Neuronal stem cell (in vitro differentiated cells): ENCODE results near the gene CLEC10A.
"Not testable (repeated sequence)": the region's sequence is repeated elsewhere in the genome, so short reads cannot be mapped to it uniquely, and the experiment has no call there.

Experiments
- DNase-seq: peaks from one replicate; pipeline ENCODE4 v3.0.0-alpha.2; 2013; ENCODE audit warnings: low spot score
- H2AFZ ChIP-seq: one replicate; pipeline ENCODE4 v1.6.1; 2013; ENCODE audit warnings: mild to moderate bottlenecking, low read length, inconsistent platforms
- H2AK5ac ChIP-seq: 2 replicates; pipeline ENCODE4 v1.6.1; 2013; ENCODE audit warnings: low read depth, mild to moderate bottlenecking, inconsistent platforms, low read length, moderate library complexity, mixed read lengths
- H2BK120ac ChIP-seq: 2 replicates; pipeline ENCODE4 v1.6.1; 2013; ENCODE audit warnings: low read depth, mild to moderate bottlenecking, inconsistent platforms, low read length, moderate library complexity, mixed read lengths
- H2BK12ac ChIP-seq: one replicate; pipeline ENCODE4 v1.6.1; 2013; ENCODE audit warnings: low read length, inconsistent platforms
- H2BK15ac ChIP-seq: 2 replicates; pipeline ENCODE4 v1.6.1; 2013; ENCODE audit warnings: mild to moderate bottlenecking, low read length, inconsistent platforms, mixed read lengths
- H2BK5ac ChIP-seq: one replicate; pipeline ENCODE4 v1.6.1; 2013; ENCODE audit warnings: inconsistent platforms, mild to moderate bottlenecking, low read length, moderate library complexity
- H3K14ac ChIP-seq: one replicate; pipeline ENCODE4 v1.6.1; 2013; ENCODE audit warnings: low read length, inconsistent platforms
- H3K18ac ChIP-seq: 2 replicates; pipeline ENCODE4 v1.6.1; 2013; ENCODE audit warnings: low read length, inconsistent platforms
- H3K23ac ChIP-seq: 2 replicates; pipeline ENCODE4 v1.6.1; 2013; ENCODE audit warnings: low read depth, mild to moderate bottlenecking, mixed read lengths, low read length, inconsistent platforms; ENCODE audit not compliant: poor library complexity
- H3K27ac ChIP-seq: replicated peaks from 3 replicates; pipeline ENCODE4 v1.5.1; 2013; ENCODE audit warnings: low read length, inconsistent platforms
- H3K27me3 ChIP-seq, 3 experiments: 2 replicates each; pipeline ENCODE4 v1.6.1; 2013; ENCODE audit warnings: low read length in 3 of 3, mild to moderate bottlenecking in 2 of 3, inconsistent platforms in 1 of 3, low read depth in 1 of 3, mixed read lengths in 1 of 3, moderate library complexity in 1 of 3; ENCODE audit not compliant: control insufficient read depth in 3 of 3, insufficient read depth in 3 of 3
- H3K36me3 ChIP-seq, 2 donors: replicated peaks in 1 of 2; 2 replicates each; pipeline ENCODE4 v1.6.1; 2013; ENCODE audit warnings: low read length in 2 of 2; ENCODE audit not compliant: control insufficient read depth in 2 of 2, insufficient read depth in 2 of 2
- H3K4ac ChIP-seq: 2 replicates; pipeline ENCODE4 v1.6.1; 2013; ENCODE audit warnings: inconsistent platforms, mild to moderate bottlenecking, low read length, moderate library complexity
- H3K4me1 ChIP-seq, 2 donors: 1 replicate in 1 of 2; 2 replicates in 1 of 2; pipeline ENCODE4 v1.6.1; 2013; ENCODE audit warnings: low read length in 2 of 2, low read depth in 1 of 2; ENCODE audit not compliant: control insufficient read depth in 2 of 2, insufficient read depth in 1 of 2
- H3K4me2 ChIP-seq: one replicate; pipeline ENCODE4 v1.6.1; 2013; ENCODE audit warnings: mild to moderate bottlenecking, low read length, inconsistent platforms; ENCODE audit not compliant: insufficient read depth, poor library complexity, severe bottlenecking
- H3K4me3 ChIP-seq, 2 donors: 2 replicates each; pipeline ENCODE4 v1.5.1; 2013; ENCODE audit warnings: low read length in 2 of 2, mild to moderate bottlenecking in 2 of 2, inconsistent platforms in 1 of 2, moderate library complexity in 1 of 2
- H3K79me1 ChIP-seq: one replicate; pipeline ENCODE4 v1.6.1; 2013; ENCODE audit warnings: low read depth, mild to moderate bottlenecking, inconsistent platforms, low read length, moderate library complexity
- H3K9ac ChIP-seq: one replicate; pipeline ENCODE4 v1.6.1; 2013; ENCODE audit warnings: mild to moderate bottlenecking, low read depth, low read length, inconsistent platforms; ENCODE audit not compliant: poor library complexity
- H3K9me3 ChIP-seq, 2 donors: replicated peaks in 1 of 2; 2 replicates each; pipeline versions ENCODE3 to v1.6.1; 2013; ENCODE audit warnings: low read length in 2 of 2, mild to moderate bottlenecking in 2 of 2, inconsistent platforms in 1 of 2, low read depth in 1 of 2, mixed read lengths in 1 of 2, moderate library complexity in 1 of 2; ENCODE audit not compliant: control insufficient read depth in 2 of 2, insufficient read depth in 1 of 2
- H4K8ac ChIP-seq: one replicate; pipeline ENCODE4 v1.6.1; 2013; ENCODE audit warnings: low read depth, mild to moderate bottlenecking, inconsistent platforms, low read length, moderate library complexity
- H4K91ac ChIP-seq: one replicate; pipeline ENCODE4 v1.6.1; 2013; ENCODE audit warnings: low read length, low read depth, mild to moderate bottlenecking, inconsistent platforms; ENCODE audit not compliant: poor library complexity
- WGBS, 2 donors: extraction: QIAGEN DNeasy Blood & Tissue Kit; methylation state at CpG; one replicate each; pipeline ENCODE4 v1.1.7; 2013; ENCODE audit warnings: missing lambda C conversion rate in 2 of 2, mixed read lengths in 1 of 2; ENCODE audit not compliant: insufficient read length in 2 of 2, insufficient replicate concordance in 1 of 2; ENCODE audit errors: extremely low coverage in 2 of 2; 5-methylcytosine and 5-hydroxymethylcytosine counted together

The CLEC10A gene

GRCh38 chr17:7058831-7059447, 21.1 kb downstream of the CLEC10A start:
- H2BK120ac ChIP-seq: no peak overlapping the region
- peaks cover 5 to 14% of the 10 kb centered on the region in 2 donors for H3K4me1 ChIP-seq
- H3K4me2 ChIP-seq: no peak overlapping the region
- peaks cover 0 to 3% (median 0%) of the 10 kb centered on the region in 3 experiments for H3K27me3 ChIP-seq
- no peak overlapping the region for H2BK5ac ChIP-seq
- H3K18ac ChIP-seq: no peak overlapping the region
- H3K9me3 ChIP-seq: no peaks in the 10 kb centered on the region
- no peak overlapping the region for H3K14ac ChIP-seq
- H3K4me3 ChIP-seq: no peak overlapping the region
- no peaks in the 10 kb centered on the region for H3K36me3 ChIP-seq
- no peak overlapping the region for H3K4ac ChIP-seq
- H2BK12ac ChIP-seq: no peak overlapping the region
- no peak overlapping the region for H2AFZ ChIP-seq
- no peak overlapping the region for H3K9ac ChIP-seq
- H4K8ac ChIP-seq: no peak overlapping the region
- no CpG with 5 or more reads among the region's 7 CpGs for WGBS, 2 donors
- no peak for DNase-seq
- H4K91ac ChIP-seq: no peak overlapping the region
- H3K79me1 ChIP-seq: no peaks in the 10 kb centered on the region
- no peak overlapping the region for H3K23ac ChIP-seq
- no peak overlapping the region for H2AK5ac ChIP-seq
- H3K27ac ChIP-seq: no peak overlapping the region
- no peak overlapping the region for H2BK15ac ChIP-seq

DNA sequence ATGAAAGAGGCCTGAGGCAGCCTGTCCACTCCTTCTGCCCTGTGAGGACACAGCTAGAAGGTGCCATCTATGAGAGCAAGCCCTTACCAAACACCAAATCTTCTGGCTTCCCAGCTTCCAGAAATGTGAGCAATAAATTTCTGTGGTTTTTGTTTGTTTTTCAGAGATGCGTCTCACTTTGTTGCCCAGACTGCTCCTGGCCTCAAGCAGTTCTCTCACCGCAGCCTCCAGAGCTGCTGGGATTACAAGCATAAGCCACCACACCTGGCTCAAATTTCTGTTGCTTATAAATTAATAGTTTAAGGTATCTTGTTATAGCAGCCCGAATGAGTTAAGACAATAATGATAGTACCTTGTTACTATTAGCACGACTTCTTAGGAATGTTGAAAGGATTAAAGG, 23.7 kb downstream of the CLEC10A start:
- no peaks in the 10 kb centered on the region for H3K9me3 ChIP-seq
- no peak overlapping the region for H3K9ac ChIP-seq
- no peak overlapping the region for H2BK15ac ChIP-seq
- H4K91ac ChIP-seq: no peak overlapping the region
- no peak overlapping the region for H4K8ac ChIP-seq
- no peak overlapping the region for H3K18ac ChIP-seq
- WGBS, 2 donors: no CpG with 5 or more reads among the region's 4 CpGs
- no peak for DNase-seq
- H2AK5ac ChIP-seq: no peak overlapping the region
- no peak overlapping the region for H3K27ac ChIP-seq
- no peak overlapping the region for H3K14ac ChIP-seq
- peaks cover 0 to 12% (median 0%) of the 10 kb centered on the region in 3 experiments for H3K27me3 ChIP-seq
- H2BK12ac ChIP-seq: no peak overlapping the region
- no peak overlapping the region for H3K4ac ChIP-seq
- H2BK120ac ChIP-seq: no peak overlapping the region
- no peak overlapping the region for H3K23ac ChIP-seq
- H3K36me3 ChIP-seq: no peaks in the 10 kb centered on the region
- no peaks in the 10 kb centered on the region for H3K4me1 ChIP-seq
- no peak overlapping the region for H2BK5ac ChIP-seq
- no peak overlapping the region for H3K4me2 ChIP-seq
- no peak overlapping the region for H3K4me3 ChIP-seq
- H2AFZ ChIP-seq: no peak overlapping the region
- no peaks in the 10 kb centered on the region for H3K79me1 ChIP-seq

GRCh38 chr17:7050583-7050982, 29.5 kb downstream of the CLEC10A start:
- not testable (repeated sequence) for H2BK5ac ChIP-seq, H3K4me2 ChIP-seq, DNase-seq, H2BK120ac ChIP-seq, H4K8ac ChIP-seq, H2AK5ac ChIP-seq, H3K14ac ChIP-seq, H3K9me3 ChIP-seq, H3K4ac ChIP-seq, H3K36me3 ChIP-seq, H3K9ac ChIP-seq, H3K27ac ChIP-seq, H2BK15ac ChIP-seq, H3K4me1 ChIP-seq, H4K91ac ChIP-seq, H3K79me1 ChIP-seq, H3K23ac ChIP-seq, H2BK12ac ChIP-seq, H3K18ac ChIP-seq, H2AFZ ChIP-seq
- H3K27me3 ChIP-seq: peaks cover 0 to 12% (median 6%) of the 10 kb centered on the region in 3 experiments
- H3K4me3 ChIP-seq: peak overlapping the region in 1 of 2 donors; percentile 56
- no CpG with 5 or more reads among the region's 9 CpGs for WGBS, 2 donors

DNA sequence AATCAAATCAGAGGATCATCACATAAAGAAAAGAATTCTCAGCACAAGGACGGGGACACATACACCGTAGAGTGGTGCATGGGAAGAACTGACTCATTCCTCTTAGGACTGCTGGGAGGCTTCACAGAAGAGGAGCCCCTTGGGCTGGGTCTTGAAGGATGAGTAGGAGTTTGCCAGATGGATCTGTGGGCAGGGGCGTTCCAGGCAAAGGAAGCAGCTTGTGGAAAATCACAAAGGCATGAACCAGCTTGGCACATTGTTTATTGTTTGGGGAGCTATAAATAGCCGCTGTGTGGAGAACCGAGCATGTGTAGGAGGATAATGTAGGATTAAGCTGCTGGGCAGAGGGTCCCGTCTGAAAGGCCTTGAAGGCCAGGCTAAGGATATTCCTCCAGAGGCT, 31.1 kb downstream of the CLEC10A start:
- H3K9me3 ChIP-seq: peaks cover 0 to 2% of the 10 kb centered on the region in 2 donors
- WGBS, 2 donors: no CpG with 5 or more reads among the region's 6 CpGs
- no peaks in the 10 kb centered on the region for H3K36me3 ChIP-seq
- no peak overlapping the region for H3K4me2 ChIP-seq
- no peak overlapping the region for H3K4ac ChIP-seq
- H3K23ac ChIP-seq: no peak overlapping the region
- H3K14ac ChIP-seq: no peak overlapping the region
- no peak overlapping the region for H3K18ac ChIP-seq
- H3K27me3 ChIP-seq: peaks cover 3 to 20% (median 9%) of the 10 kb centered on the region in 3 experiments
- H3K4me3 ChIP-seq: no peak overlapping the region
- no peak overlapping the region for H2BK15ac ChIP-seq
- H3K79me1 ChIP-seq: no peaks in the 10 kb centered on the region
- H3K9ac ChIP-seq: no peak overlapping the region
- no peak overlapping the region for H2AFZ ChIP-seq
- H4K91ac ChIP-seq: no peak overlapping the region
- H2BK12ac ChIP-seq: no peak overlapping the region
- no peak overlapping the region for H2BK120ac ChIP-seq
- DNase-seq: no peak
- H3K4me1 ChIP-seq: peaks cover 8 to 10% of the 10 kb centered on the region in 2 donors
- H3K27ac ChIP-seq: no peak overlapping the region
- no peak overlapping the region for H2AK5ac ChIP-seq
- H2BK5ac ChIP-seq: no peak overlapping the region
- no peak overlapping the region for H4K8ac ChIP-seq
